Tibial nerve (tissue), 3 donors: ENCODE data around the gene IFNE.

Experiments used
- CTCF ChIP-seq, 5 experiments: fragments of 200-600 bp in 3 of 5; fragments of 450-650 bp in 2 of 5; sonication (generic) in 3 of 5; IDR thresholded peaks; one replicate each; pipeline ENCODE4 v1.5.1; 2016 to 2019; ENCODE audit warnings: antibody characterized with exemption in 5 of 5, mild to moderate bottlenecking in 3 of 5, moderate library complexity in 2 of 5
- POLR2A ChIP-seq, 2 donors: fragments of 450-650 bp; IDR thresholded peaks; one replicate each; pipeline ENCODE4 v1.6.1; 2017; ENCODE audit warnings: antibody characterized with exemption in 2 of 2, mild to moderate bottlenecking in 2 of 2, moderate library complexity in 2 of 2

GRCh38 chr9:21519855-21520434 is 37.8 kb upstream of the IFNE start:
- TF ChIP-seq POLR2A (IDR thresholded peaks at IDR 0.05) (no peak), CTCF (IDR thresholded peaks at IDR 0.05) (no peak)
